Coronary artery (tissue), 2 donors: ENCODE data around the gene ABCC10.
"Not testable (repeated sequence)": the region's sequence is repeated elsewhere in the genome, so short reads cannot be mapped to it uniquely, and the experiment has no call there.

Experiments used
- DNase-seq: peaks from one replicate; pipeline ENCODE4 v3.0.0-alpha.2; 2017; ENCODE audit warnings: low spot score
- H3K27ac ChIP-seq, 2 donors: fragments of 200-600 bp; sonication (generic); one replicate each; pipeline ENCODE4 v1.5.1; 2016 to 2019
- H3K4me3 ChIP-seq: fragments of 200-600 bp; sonication (generic); 2 replicates; pipeline ENCODE4 v1.5.1; 2016; ENCODE audit warnings: mild to moderate bottlenecking, moderate library complexity
- CTCF ChIP-seq: fragments of 200-600 bp; sonication (generic); IDR thresholded peaks from one replicate; pipeline ENCODE4 v1.5.1; 2019; ENCODE audit warnings: antibody characterized with exemption

The ABCC10 gene

GRCh38 chr6:43493833-43494232 is 66.5 kb downstream of the ABCC10 start:
- TF ChIP-seq CTCF = no peak
- H3K4me3 ChIP-seq = no peak overlapping the region
- no peak for DNase-seq
- H3K27ac ChIP-seq = no peak overlapping the region

GRCh38 chr6:43494321-43494720 is 67.0 kb downstream of the ABCC10 start:
- no peak overlapping the region for H3K27ac ChIP-seq
- no peak overlapping the region for H3K4me3 ChIP-seq
- no peak for TF ChIP-seq CTCF
- no peak for DNase-seq

GRCh38 chr6:43494766-43495165 is 67.4 kb downstream of the ABCC10 start:
- no peak for DNase-seq
- no peak for TF ChIP-seq CTCF
- H3K4me3 ChIP-seq = no peak overlapping the region
- no peak overlapping the region for H3K27ac ChIP-seq

DNA sequence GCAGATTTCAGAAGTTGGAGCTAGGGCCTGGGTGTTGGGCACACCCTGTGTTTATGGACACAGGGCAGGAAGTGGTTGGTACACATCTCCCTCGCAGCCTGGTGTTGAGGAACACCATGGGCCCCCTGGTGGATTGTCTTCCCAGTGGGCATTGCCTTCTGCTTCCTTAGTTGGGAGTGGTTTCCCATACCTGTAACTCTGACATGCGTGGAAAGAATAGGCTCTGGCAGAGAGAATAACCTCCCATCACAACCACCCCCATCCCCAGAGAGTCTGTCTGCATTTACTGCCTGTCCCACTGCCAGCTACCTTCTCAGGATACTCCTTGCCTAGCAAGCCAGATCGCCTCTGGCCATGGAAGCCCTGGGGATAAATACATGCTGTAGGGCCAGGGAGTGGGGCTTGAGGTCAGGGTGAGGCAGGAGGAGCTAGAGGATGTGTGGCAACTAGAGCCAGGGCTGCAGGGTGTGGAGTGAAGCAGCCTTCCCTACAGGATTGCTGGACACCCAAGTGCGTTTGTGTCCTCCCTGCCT is 68.1 kb downstream of the ABCC10 start:
- Histone ChIP-seq H3K4me3 (no peak overlapping the region), H3K27ac (no peak overlapping the region)
- TF ChIP-seq CTCF = no peak
- no peak for DNase-seq

- Histone ChIP-seq H3K27ac (peak overlapping the region in 1 of 2 donors; percentile 26), H3K4me3 (peak overlapping the region; percentile 19)
- DNase-seq = no peak
- TF ChIP-seq CTCF = peak; percentile 29
Observed at GRCh38 chr6:43496370-43497128, 69.2 kb downstream of the ABCC10 start.

GRCh38 chr6:43497129-43497396 is 69.7 kb downstream of the ABCC10 start:
- no peak for DNase-seq
- TF ChIP-seq CTCF = no peak
- peak overlapping the region in 1 of 2 donors; percentile 26 for H3K27ac ChIP-seq

GRCh38 chr6:43497689-43498088 is 70.3 kb downstream of the ABCC10 start:
- H3K27ac ChIP-seq = no peak overlapping the region
- no peak overlapping the region for H3K4me3 ChIP-seq
- no peak for DNase-seq
- no peak for TF ChIP-seq CTCF

More at GRCh38 chr6:43497129-43497396, 69.7 kb downstream of the ABCC10 start:
- no peak overlapping the region for H3K4me3 ChIP-seq

DNA sequence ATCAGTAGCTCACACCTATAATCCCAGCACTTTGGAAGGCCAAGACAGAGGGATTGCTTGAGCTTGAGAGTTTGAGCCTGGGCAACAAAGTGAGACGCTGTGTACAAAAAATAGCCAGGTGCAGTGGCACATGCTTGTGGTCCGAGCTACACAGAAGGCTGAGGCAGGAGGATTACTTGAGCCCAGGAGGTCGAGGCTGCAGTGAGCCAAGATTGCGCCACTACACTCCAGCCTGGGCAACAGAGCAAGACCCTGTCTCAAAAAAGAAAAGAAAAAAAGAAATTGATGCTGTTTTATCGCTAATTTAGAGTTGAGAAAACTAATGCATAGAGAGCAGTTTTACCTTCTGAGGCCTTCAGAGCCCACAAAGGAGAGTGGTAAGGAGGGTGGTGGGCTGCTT is 71.0 kb downstream of the ABCC10 start:
- not testable (repeated sequence) for H3K27ac ChIP-seq, H3K4me3 ChIP-seq, DNase-seq
